Middle frontal gyrus (tissue), 1 donor: Measurements from ENCODE around the gene GPR143.

Experiments
- DNase-seq: peaks from one replicate; pipeline ENCODE4 v3.0.0-alpha.2; 2015; ENCODE audit warnings: low spot score; ENCODE audit errors: extremely low spot score

GPR143 gene

GRCh38 chrX:9676306-9676705, 89.3 kb downstream of the GPR143 start:
- no peak for DNase-seq
